ENCODE data around the gene STAT5B. TPM values are rescaled to one million over a fixed set of nuclear protein-coding genes. Genes with fewer than 3 reads are reported as not detected.

Gene STAT5B
- polyA plus RNA-seq, 1 donor (not counting 4 experiments of a cell fraction or from before 2014, with no cell fraction given), result 16.1 TPM

DNA sequence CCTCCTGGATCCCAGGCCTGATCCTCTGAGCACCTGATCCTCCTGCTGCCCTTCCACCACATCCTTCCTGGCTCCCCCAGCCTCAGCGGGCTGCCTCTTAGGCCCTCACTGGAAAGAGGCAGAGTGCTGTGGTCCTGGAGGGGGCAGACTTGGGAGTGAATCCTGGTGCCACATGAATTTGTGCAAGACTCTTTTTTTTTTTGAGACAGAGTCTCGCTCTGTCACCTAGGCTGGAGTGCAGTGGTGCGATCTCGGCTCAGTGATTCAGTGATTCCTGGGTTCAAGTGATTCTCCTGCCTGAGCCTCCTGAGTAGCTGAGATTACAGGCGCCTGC lies 84.9 kb downstream of the STAT5B start:
- Histone ChIP-seq H3K4me2 (ENCODE audit: control insufficient read depth, extremely low read depth, insufficient read depth, low read depth, low read length) (no peak overlapping the region), H3K4me1 (ENCODE audit: control insufficient read depth, extremely low read depth, insufficient read depth, low read length) (no peaks in the 10 kb centered on the region), H3K79me2 (ENCODE audit: control insufficient read depth, insufficient read depth, low read length) (no peaks in the 10 kb centered on the region), H3K9me3 (ENCODE audit: control insufficient read depth, low read depth, low read length) (no peaks in the 10 kb centered on the region), H3K36me3 (ENCODE audit: control insufficient read depth in 2 of 2, extremely low read depth in 1 of 2, insufficient read depth in 2 of 2, low read length in 2 of 2) (no peaks in the 10 kb centered on the region), H3K9me1 (ENCODE audit: control insufficient read depth, extremely low read depth, insufficient read depth, low read length) (no peaks in the 10 kb centered on the region), H4K20me1 (ENCODE audit: control insufficient read depth, extremely low read depth, insufficient read depth, low read length) (no peaks in the 10 kb centered on the region), H3K4me3 (ENCODE audit: control insufficient read depth in 2 of 3, extremely low read depth in 1 of 3, insufficient read depth in 2 of 3, low read depth in 1 of 3, low read length in 3 of 3) (no peak overlapping the region), H3K27ac (ENCODE audit: control insufficient read depth, insufficient read depth, low read length) (no peak overlapping the region), H3K9ac (ENCODE audit: control insufficient read depth, extremely low read depth, insufficient read depth, low read length) (no peak overlapping the region), H3K27me3 (ENCODE audit: control insufficient read depth, extremely low read depth, insufficient read depth, low read length) (no peaks in the 10 kb centered on the region), H2AFZ (ENCODE audit: control insufficient read depth, low read length) (no peak overlapping the region)
- FAIRE-seq (no peak), DNase-seq (ENCODE audit: low read depth, low spot score) (no peak)
- dilution Hi-C loops (cut with MboI; ENCODE audit: extremely low pct_ligation_motif_present, low sequenced_read_pairs), result no loop called here
- TF ChIP-seq, protein P1, sequence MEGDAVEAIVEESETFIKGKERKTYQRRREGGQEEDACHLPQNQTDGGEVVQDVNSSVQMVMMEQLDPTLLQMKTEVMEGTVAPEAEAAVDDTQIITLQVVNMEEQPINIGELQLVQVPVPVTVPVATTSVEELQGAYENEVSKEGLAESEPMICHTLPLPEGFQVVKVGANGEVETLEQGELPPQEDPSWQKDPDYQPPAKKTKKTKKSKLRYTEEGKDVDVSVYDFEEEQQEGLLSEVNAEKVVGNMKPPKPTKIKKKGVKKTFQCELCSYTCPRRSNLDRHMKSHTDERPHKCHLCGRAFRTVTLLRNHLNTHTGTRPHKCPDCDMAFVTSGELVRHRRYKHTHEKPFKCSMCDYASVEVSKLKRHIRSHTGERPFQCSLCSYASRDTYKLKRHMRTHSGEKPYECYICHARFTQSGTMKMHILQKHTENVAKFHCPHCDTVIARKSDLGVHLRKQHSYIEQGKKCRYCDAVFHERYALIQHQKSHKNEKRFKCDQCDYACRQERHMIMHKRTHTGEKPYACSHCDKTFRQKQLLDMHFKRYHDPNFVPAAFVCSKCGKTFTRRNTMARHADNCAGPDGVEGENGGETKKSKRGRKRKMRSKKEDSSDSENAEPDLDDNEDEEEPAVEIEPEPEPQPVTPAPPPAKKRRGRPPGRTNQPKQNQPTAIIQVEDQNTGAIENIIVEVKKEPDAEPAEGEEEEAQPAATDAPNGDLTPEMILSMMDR (optimal IDR thresholded peaks at IDR 0.05 in 1 of 3, IDR thresholded peaks at IDR 0.05 in 1 of 3, conservative IDR thresholded peaks at IDR 0.05 in 1 of 3; ENCODE audit: extremely low read depth in 1 of 3, insufficient read depth in 2 of 3, low read length in 3 of 3), result no peak
- no peak for TF ChIP-seq EZH2 (IDR thresholded peaks at IDR 0.05; ENCODE audit: low read length)

DNA sequence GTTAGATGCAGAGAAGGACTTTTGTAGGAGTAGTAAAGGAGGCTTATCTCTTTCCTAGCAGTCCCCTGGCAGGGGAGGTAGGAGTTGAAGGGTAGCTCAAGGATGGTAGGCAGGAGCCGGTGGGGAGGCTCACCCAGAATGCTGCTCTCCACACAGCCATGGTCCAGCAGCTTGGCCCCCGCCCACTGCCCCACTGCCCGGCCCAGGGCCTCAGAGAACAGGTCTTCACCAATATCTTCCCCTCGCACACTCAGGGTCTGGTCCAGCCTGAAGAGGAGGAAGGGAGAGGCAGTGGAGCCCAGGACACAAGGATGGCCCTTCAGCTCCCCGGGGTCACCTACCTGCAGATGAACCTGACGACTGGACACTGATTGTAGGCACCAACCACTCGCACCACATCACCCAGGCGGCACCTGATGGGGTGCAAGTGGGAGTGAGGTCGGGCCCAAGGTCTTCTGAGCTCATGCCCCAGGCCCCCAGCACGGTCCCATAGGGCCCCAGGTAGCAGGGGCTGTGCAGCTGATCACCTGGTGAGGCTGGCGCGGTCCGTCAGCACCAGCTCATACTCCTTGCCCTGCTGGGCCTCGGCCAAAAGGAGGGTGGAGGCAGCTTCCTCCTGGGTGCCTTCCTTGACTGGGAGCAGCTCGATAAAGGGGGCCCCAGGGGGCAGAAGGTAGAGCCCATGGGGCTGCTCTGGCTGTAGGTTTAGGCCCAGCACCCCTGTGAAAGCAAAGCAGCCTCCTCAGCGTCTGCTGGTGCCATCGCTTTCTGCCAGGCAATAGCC lies 85.5 kb downstream of the STAT5B start:
- Histone ChIP-seq H3K4me3 (ENCODE audit: control insufficient read depth in 2 of 3, extremely low read depth in 1 of 3, insufficient read depth in 2 of 3, low read depth in 1 of 3, low read length in 3 of 3) (no peak overlapping the region), H3K9ac (ENCODE audit: control insufficient read depth, extremely low read depth, insufficient read depth, low read length) (no peak overlapping the region), H3K27me3 (ENCODE audit: control insufficient read depth, extremely low read depth, insufficient read depth, low read length) (peaks cover 5% of the 10 kb centered on the region), H3K4me1 (ENCODE audit: control insufficient read depth, extremely low read depth, insufficient read depth, low read length) (no peaks in the 10 kb centered on the region), H4K20me1 (ENCODE audit: control insufficient read depth, extremely low read depth, insufficient read depth, low read length) (no peaks in the 10 kb centered on the region), H3K79me2 (ENCODE audit: control insufficient read depth, insufficient read depth, low read length) (no peaks in the 10 kb centered on the region), H3K4me2 (ENCODE audit: control insufficient read depth, extremely low read depth, insufficient read depth, low read depth, low read length) (no peak overlapping the region), H3K9me1 (ENCODE audit: control insufficient read depth, extremely low read depth, insufficient read depth, low read length) (no peaks in the 10 kb centered on the region), H3K9me3 (ENCODE audit: control insufficient read depth, low read depth, low read length) (no peaks in the 10 kb centered on the region), H3K36me3 (ENCODE audit: control insufficient read depth in 2 of 2, extremely low read depth in 1 of 2, insufficient read depth in 2 of 2, low read length in 2 of 2) (no peaks in the 10 kb centered on the region), H2AFZ (ENCODE audit: control insufficient read depth, low read length) (no peak overlapping the region), H3K27ac (ENCODE audit: control insufficient read depth, insufficient read depth, low read length) (no peak overlapping the region)
- dilution Hi-C loops (cut with MboI; ENCODE audit: extremely low pct_ligation_motif_present, low sequenced_read_pairs), result no loop called here
- TF ChIP-seq, protein P1 (optimal IDR thresholded peaks at IDR 0.05 in 1 of 3, IDR thresholded peaks at IDR 0.05 in 1 of 3, conservative IDR thresholded peaks at IDR 0.05 in 1 of 3; ENCODE audit: extremely low read depth in 1 of 3, insufficient read depth in 2 of 3, low read length in 3 of 3), result no peak
- TF ChIP-seq EZH2 (IDR thresholded peaks at IDR 0.05; ENCODE audit: low read length), result no peak
- DNase-seq (ENCODE audit: low read depth, low spot score), result no peak
- no peak for FAIRE-seq

Measured in keratinocyte (primary cell).